HepG2 (cell line): ENCODE measurements around the gene AMBRA1.

Source experiments
- ARNT ChIP-seq: fragments of 450-650 bp; IDR thresholded peaks from 2 replicates; pipeline ENCODE4 v1.6.1; 2017
- ATF3 ChIP-seq: sonication (generic); formaldehyde crosslinking; IDR thresholded peaks from 2 replicates; pipeline ENCODE4 v1.4.0; 2020; ENCODE audit warnings: missing genetic modification reagents
- BHLHE40 ChIP-seq: IDR thresholded peaks from 2 replicates; pipeline ENCODE4 v1.6.1; 2011; ENCODE audit warnings: low read length, improper control_type of control experiment
- ERF ChIP-seq: IDR thresholded peaks from 2 replicates; pipeline ENCODE4 v1.6.1; 2018; ENCODE audit warnings: missing biosample characterization, missing genetic modification reagents
- POLR2A ChIP-seq, 2 experiments: IDR thresholded peaks; 2 replicates each; pipeline ENCODE4 v1.6.1; 2011; ENCODE audit warnings: low read depth in 2 of 2, low read length in 2 of 2, mild to moderate bottlenecking in 1 of 2, moderate library complexity in 1 of 2; ENCODE audit not compliant: insufficient read depth in 1 of 2
- POLR2AphosphoS5 ChIP-seq: IDR thresholded peaks from 2 replicates; pipeline ENCODE4 v1.6.1; 2012; ENCODE audit warnings: low read depth, low read length
- SNAPC4 ChIP-seq: sonication (generic); formaldehyde crosslinking; IDR thresholded peaks from 2 replicates; pipeline ENCODE4 v1.4.0; 2020; ENCODE audit warnings: mild to moderate bottlenecking, missing genetic modification reagents
- ZNF589 ChIP-seq: sonication (generic); formaldehyde crosslinking; conservative IDR thresholded peaks from 2 replicates; pipeline ENCODE4 v1.8.0; 2022; ENCODE audit warnings: mild to moderate bottlenecking, moderate library complexity, missing genetic modification reagents

GRCh38 chr11:46348566-46349401, 245.0 kb downstream of the AMBRA1 start:
- no peak for TF ChIP-seq ERF (CRISPR knock-in tag)
- TF ChIP-seq POLR2A (IDR thresholded peaks at IDR 0.05; ENCODE audit: insufficient read depth in 1 of 2, low read depth in 2 of 2, low read length in 2 of 2): no peak
- TF ChIP-seq BHLHE40: no peak
- TF ChIP-seq ATF3: no peak
- no peak for TF ChIP-seq ARNT
- no peak for TF ChIP-seq POLR2AphosphoS5
- TF ChIP-seq ZNF589 (CRISPR knock-in tag): no peak
- TF ChIP-seq SNAPC4 (CRISPR knock-in tag): no peak
